Measurements from ENCODE around the gene UTY.

Gene UTY

DNA sequence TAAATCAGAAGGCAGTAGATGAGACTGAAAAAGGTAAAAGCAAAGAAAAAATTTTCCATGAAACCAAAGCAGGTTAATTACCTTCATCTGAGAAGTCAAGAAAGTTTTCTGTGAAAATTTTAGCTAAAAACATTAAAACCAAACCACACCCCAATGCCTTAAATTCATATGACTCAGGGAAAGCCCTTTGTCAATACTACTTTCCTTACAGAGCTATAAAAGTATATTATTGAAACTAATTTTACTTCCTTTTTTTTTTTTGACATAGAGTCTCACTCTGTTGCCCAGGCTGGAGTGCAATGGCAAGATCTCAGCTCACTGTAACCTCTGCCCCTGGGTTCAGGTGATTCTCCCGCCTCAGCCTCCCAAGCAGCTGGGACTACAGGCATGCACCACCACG, 117.2 kb downstream of the UTY start:
- H3K36me3 ChIP-seq (ENCODE audit: control insufficient read depth in 4 of 4, insufficient read depth in 4 of 4, low read length in 3 of 4), result peaks cover 0 to 11% (median 1%) of the 10 kb centered on the region in 4 experiments
- H3K27ac ChIP-seq (ENCODE audit: insufficient read depth in 1 of 2, low read depth in 1 of 2, low read length in 2 of 2, poor library complexity in 1 of 2, severe bottlenecking in 2 of 2), result no peak overlapping the region
- POLR2A ChIA-PET, result interaction anchor here (0.6 kb wide), 1 partner anchor 12 kb away, joined by 4 read pairs; no protein-coding TSS in a partner anchor
- no peaks in the 10 kb centered on the region for H3K9me3 ChIP-seq (ENCODE audit: control extremely low read depth in 1 of 5, control insufficient read depth in 4 of 5, insufficient read depth in 2 of 5, low read depth in 1 of 5, low read length in 4 of 5)
- DNase-seq, result no peak
- WGBS (ENCODE audit: insufficient coverage), result no CpG with 5 or more reads among the region's 2 CpGs
- CTCF ChIA-PET, result interaction anchor here (1.9 kb wide), 1 partner anchor 19 kb away, joined by 6 read pairs; no protein-coding TSS in a partner anchor
- no peak overlapping the region for H3K4me3 ChIP-seq (ENCODE audit: control insufficient read depth in 1 of 7, extremely low read depth in 1 of 7, insufficient read depth in 4 of 7, low read depth in 2 of 7, low read length in 6 of 7)
- no peaks in the 10 kb centered on the region for H3K27me3 ChIP-seq (replicated peaks in 2 of 5; ENCODE audit: control insufficient read depth in 4 of 5, insufficient read depth in 5 of 5, low read length in 4 of 5)
- no peaks in the 10 kb centered on the region for H3K4me1 ChIP-seq (ENCODE audit: control extremely low read depth in 1 of 4, control insufficient read depth in 4 of 4, insufficient read depth in 4 of 4, low read length in 3 of 4)

GRCh38 chrY:13361656-13362636, 117.9 kb downstream of the UTY start:
- no peak for DNase-seq
- H3K27me3 ChIP-seq (replicated peaks in 2 of 5; ENCODE audit: control insufficient read depth in 4 of 5, insufficient read depth in 5 of 5, low read length in 4 of 5), result no peaks in the 10 kb centered on the region
- ChIA-PET CTCF (interaction anchor here (1.9 kb wide), 1 partner anchor 18 kb away, joined by 6 read pairs; no protein-coding TSS in a partner anchor), POLR2A (interaction anchor here (0.6 kb wide), 1 partner anchor 11 kb away, joined by 4 read pairs; no protein-coding TSS in a partner anchor)
- WGBS (ENCODE audit: insufficient coverage), result no CpG with 5 or more reads among the region's 2 CpGs
- H3K4me1 ChIP-seq (ENCODE audit: control extremely low read depth in 1 of 4, control insufficient read depth in 4 of 4, insufficient read depth in 4 of 4, low read length in 3 of 4), result no peaks in the 10 kb centered on the region
- H3K27ac ChIP-seq (ENCODE audit: insufficient read depth in 1 of 2, low read depth in 1 of 2, low read length in 2 of 2, poor library complexity in 1 of 2, severe bottlenecking in 2 of 2), result no peak overlapping the region
- H3K36me3 ChIP-seq (ENCODE audit: control insufficient read depth in 4 of 4, insufficient read depth in 4 of 4, low read length in 3 of 4), result peaks cover 0 to 14% (median 1%) of the 10 kb centered on the region in 4 experiments
- no peak overlapping the region for H3K4me3 ChIP-seq (ENCODE audit: control insufficient read depth in 1 of 7, extremely low read depth in 1 of 7, insufficient read depth in 4 of 7, low read depth in 2 of 7, low read length in 6 of 7)
- no peaks in the 10 kb centered on the region for H3K9me3 ChIP-seq (ENCODE audit: control extremely low read depth in 1 of 5, control insufficient read depth in 4 of 5, insufficient read depth in 2 of 5, low read depth in 1 of 5, low read length in 4 of 5)

- WGBS (ENCODE audit: insufficient coverage), result no CpG with 5 or more reads among the region's 4 CpGs
These were observed 128.4 kb downstream of the UTY start for GRCh38 chrY:13351443-13351842.

GRCh38 chrY:13347106-13347505, 132.7 kb downstream of the UTY start:
- DNase-seq, result no peak

More at GRCh38 chrY:13351443-13351842, 128.4 kb downstream of the UTY start:
- peaks cover 0 to 38% (median under 1%) of the 10 kb centered on the region in 4 experiments for H3K36me3 ChIP-seq (ENCODE audit: control insufficient read depth in 4 of 4, insufficient read depth in 4 of 4, low read length in 3 of 4)
- H3K4me3 ChIP-seq (ENCODE audit: control insufficient read depth in 1 of 7, extremely low read depth in 1 of 7, insufficient read depth in 4 of 7, low read depth in 2 of 7, low read length in 6 of 7), result no peak overlapping the region
- no peaks in the 10 kb centered on the region for H3K27me3 ChIP-seq (replicated peaks in 2 of 5; ENCODE audit: control insufficient read depth in 4 of 5, insufficient read depth in 5 of 5, low read length in 4 of 5)
- no peaks in the 10 kb centered on the region for H3K9me3 ChIP-seq (ENCODE audit: control extremely low read depth in 1 of 5, control insufficient read depth in 4 of 5, insufficient read depth in 2 of 5, low read depth in 1 of 5, low read length in 4 of 5)
- POLR2A ChIA-PET, result interaction anchor here (0.7 kb wide), 1 partner anchor 11 kb away, joined by 4 read pairs; no protein-coding TSS in a partner anchor
- DNase-seq, result no peak
- H3K27ac ChIP-seq (ENCODE audit: insufficient read depth in 1 of 2, low read depth in 1 of 2, low read length in 2 of 2, poor library complexity in 1 of 2, severe bottlenecking in 2 of 2), result no peak overlapping the region
- H3K4me1 ChIP-seq (ENCODE audit: control extremely low read depth in 1 of 4, control insufficient read depth in 4 of 4, insufficient read depth in 4 of 4, low read length in 3 of 4), result peaks cover 0 to 9% (median 0%) of the 10 kb centered on the region in 4 experiments
- CTCF ChIA-PET, result no interaction called here

DNA sequence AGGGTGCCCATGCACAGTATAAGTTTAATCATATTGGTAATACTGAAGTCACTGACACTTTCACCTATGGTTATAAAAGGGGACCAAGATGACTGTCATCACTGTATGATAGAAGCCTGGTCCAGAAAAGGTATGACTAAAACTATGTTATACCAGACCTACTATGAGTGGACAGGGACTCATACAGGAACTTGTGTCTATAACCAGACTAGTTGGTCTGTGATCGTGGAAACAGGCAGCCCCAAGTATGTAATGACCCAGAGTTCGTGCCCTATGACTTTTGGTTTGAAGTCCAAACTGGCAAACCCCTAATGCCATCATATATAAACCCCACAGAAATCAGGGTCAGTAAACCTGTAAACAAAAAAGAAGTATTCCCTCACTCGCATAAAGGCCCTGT, 134.3 kb downstream of the UTY start:
- no peak overlapping the region for H3K27ac ChIP-seq (ENCODE audit: insufficient read depth in 1 of 2, low read depth in 1 of 2, low read length in 2 of 2, poor library complexity in 1 of 2, severe bottlenecking in 2 of 2)
- WGBS (ENCODE audit: insufficient coverage), result no CpG with 5 or more reads among the region's 3 CpGs
- H3K9me3 ChIP-seq (ENCODE audit: control extremely low read depth in 1 of 5, control insufficient read depth in 4 of 5, insufficient read depth in 2 of 5, low read depth in 1 of 5, low read length in 4 of 5), result no peaks in the 10 kb centered on the region
- no peak overlapping the region for H3K4me3 ChIP-seq (ENCODE audit: control insufficient read depth in 1 of 7, extremely low read depth in 1 of 7, insufficient read depth in 4 of 7, low read depth in 2 of 7, low read length in 6 of 7)
- DNase-seq, result no peak
- no peaks in the 10 kb centered on the region for H3K27me3 ChIP-seq (replicated peaks in 2 of 5; ENCODE audit: control insufficient read depth in 4 of 5, insufficient read depth in 5 of 5, low read length in 4 of 5)
- peaks cover 0 to 15% (median 2%) of the 10 kb centered on the region in 4 experiments for H3K36me3 ChIP-seq (ENCODE audit: control insufficient read depth in 4 of 4, insufficient read depth in 4 of 4, low read length in 3 of 4)
- POLR2A ChIA-PET, result no interaction called here
- H3K4me1 ChIP-seq (ENCODE audit: control extremely low read depth in 1 of 4, control insufficient read depth in 4 of 4, insufficient read depth in 4 of 4, low read length in 3 of 4), result peaks cover 0 to 9% (median 0%) of the 10 kb centered on the region in 4 experiments
- CTCF ChIA-PET, result no interaction called here

More at GRCh38 chrY:13347106-13347505, 132.7 kb downstream of the UTY start:
- H3K36me3 ChIP-seq (ENCODE audit: control insufficient read depth in 4 of 4, insufficient read depth in 4 of 4, low read length in 3 of 4), result peaks cover 0 to 9% (median 2%) of the 10 kb centered on the region in 4 experiments
- H3K4me3 ChIP-seq (ENCODE audit: control insufficient read depth in 1 of 7, extremely low read depth in 1 of 7, insufficient read depth in 4 of 7, low read depth in 2 of 7, low read length in 6 of 7), result no peak overlapping the region
- H3K4me1 ChIP-seq (ENCODE audit: control extremely low read depth in 1 of 4, control insufficient read depth in 4 of 4, insufficient read depth in 4 of 4, low read length in 3 of 4), result peaks cover 0 to 9% (median 0%) of the 10 kb centered on the region in 4 experiments
- no peaks in the 10 kb centered on the region for H3K27me3 ChIP-seq (replicated peaks in 2 of 5; ENCODE audit: control insufficient read depth in 4 of 5, insufficient read depth in 5 of 5, low read length in 4 of 5)
- POLR2A ChIA-PET, result no interaction called here
- WGBS (ENCODE audit: insufficient coverage), result no CpG with 5 or more reads among the region's 5 CpGs
- CTCF ChIA-PET, result no interaction called here
- no peaks in the 10 kb centered on the region for H3K9me3 ChIP-seq (ENCODE audit: control extremely low read depth in 1 of 5, control insufficient read depth in 4 of 5, insufficient read depth in 2 of 5, low read depth in 1 of 5, low read length in 4 of 5)
- H3K27ac ChIP-seq (ENCODE audit: insufficient read depth in 1 of 2, low read depth in 1 of 2, low read length in 2 of 2, poor library complexity in 1 of 2, severe bottlenecking in 2 of 2), result no peak overlapping the region

GRCh38 chrY:13343307-13343946, 136.4 kb downstream of the UTY start:
- Histone ChIP-seq H3K9me3 (ENCODE audit: control extremely low read depth in 1 of 5, control insufficient read depth in 4 of 5, insufficient read depth in 2 of 5, low read depth in 1 of 5, low read length in 4 of 5) (no peaks in the 10 kb centered on the region), H3K4me1 (ENCODE audit: control extremely low read depth in 1 of 4, control insufficient read depth in 4 of 4, insufficient read depth in 4 of 4, low read length in 3 of 4) (peaks cover 0 to 12% (median 0%) of the 10 kb centered on the region in 4 experiments), H3K27me3 (replicated peaks in 2 of 5; ENCODE audit: control insufficient read depth in 4 of 5, insufficient read depth in 5 of 5, low read length in 4 of 5) (no peaks in the 10 kb centered on the region), H3K27ac (ENCODE audit: insufficient read depth in 1 of 2, low read depth in 1 of 2, low read length in 2 of 2, poor library complexity in 1 of 2, severe bottlenecking in 2 of 2) (no peak overlapping the region), H3K4me3 (ENCODE audit: control insufficient read depth in 1 of 7, extremely low read depth in 1 of 7, insufficient read depth in 4 of 7, low read depth in 2 of 7, low read length in 6 of 7) (no peak overlapping the region), H3K36me3 (ENCODE audit: control insufficient read depth in 4 of 4, insufficient read depth in 4 of 4, low read length in 3 of 4) (peaks cover 0 to 22% (median 2%) of the 10 kb centered on the region in 4 experiments)
- POLR2A ChIA-PET, result no interaction called here
- peak in 1 of 3 donors; percentile 39 for DNase-seq
- CTCF ChIA-PET, result interaction anchor here (1.1 to 1.7 kb wide), 9 partner anchors 9 to 417 kb away, joined by 3 to 7 read pairs (median 5); no protein-coding TSS in a partner anchor
- WGBS (ENCODE audit: insufficient coverage), result no CpG with 5 or more reads among the region's 8 CpGs

Measured in common myeloid progenitor, CD34-positive (primary cell).